GM10248 (cell line): Measurements from ENCODE around the gene RTL10.

Experiments used
- CTCF ChIA-PET: fragments of 300-600 bp; sonication (Branson Sonifier 250); formaldehyde crosslinking; extraction: SDS; loops from one replicate; lab custom pipeline; 2021; ENCODE audit warnings: antibody characterized with exemption; lab: Yijun Ruan, JAX
- POLR2A ChIA-PET: fragments of 350-650 bp; sonication (Branson Sonifier 250); formaldehyde crosslinking; extraction: SDS; loops from one replicate; lab custom pipeline; 2020; ENCODE audit warnings: antibody characterized with exemption; lab: Yijun Ruan, JAX
- DNase-seq: peaks from one replicate; pipeline ENCODE4 v3.0.0; 2012; ENCODE audit errors: extremely low spot score
- TF ChIP-seq, protein P1 (sequence below): IDR thresholded peaks from 2 replicates; pipeline ENCODE4 v1.5.1; 2012; ENCODE audit warnings: mild to moderate bottlenecking, low read depth; ENCODE audit errors: extremely low read depth, missing control alignments, control extremely low read depth

The RTL10 gene

DNA sequence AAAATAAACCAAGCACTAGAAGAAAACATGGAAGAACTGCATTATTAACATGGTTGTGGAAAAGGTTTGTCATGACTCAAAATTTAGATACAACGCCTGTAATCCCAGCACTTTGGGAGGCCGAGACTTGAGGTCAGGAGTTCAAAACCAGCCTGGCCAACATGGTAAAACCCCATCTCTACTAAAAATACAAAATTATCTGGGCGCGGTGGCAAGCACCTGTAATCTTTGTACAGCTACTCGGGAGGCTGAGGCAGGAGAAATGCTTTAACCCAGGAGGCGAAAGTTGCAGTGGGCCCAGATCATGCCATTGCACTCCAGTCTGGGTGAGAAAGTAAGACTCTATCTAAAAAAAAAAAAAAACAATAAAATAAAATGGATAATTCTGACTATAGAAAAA is 23.7 kb downstream of the RTL10 start:
- ChIA-PET POLR2A (no interaction called here), CTCF (no interaction called here)
- TF ChIP-seq, protein P1, sequence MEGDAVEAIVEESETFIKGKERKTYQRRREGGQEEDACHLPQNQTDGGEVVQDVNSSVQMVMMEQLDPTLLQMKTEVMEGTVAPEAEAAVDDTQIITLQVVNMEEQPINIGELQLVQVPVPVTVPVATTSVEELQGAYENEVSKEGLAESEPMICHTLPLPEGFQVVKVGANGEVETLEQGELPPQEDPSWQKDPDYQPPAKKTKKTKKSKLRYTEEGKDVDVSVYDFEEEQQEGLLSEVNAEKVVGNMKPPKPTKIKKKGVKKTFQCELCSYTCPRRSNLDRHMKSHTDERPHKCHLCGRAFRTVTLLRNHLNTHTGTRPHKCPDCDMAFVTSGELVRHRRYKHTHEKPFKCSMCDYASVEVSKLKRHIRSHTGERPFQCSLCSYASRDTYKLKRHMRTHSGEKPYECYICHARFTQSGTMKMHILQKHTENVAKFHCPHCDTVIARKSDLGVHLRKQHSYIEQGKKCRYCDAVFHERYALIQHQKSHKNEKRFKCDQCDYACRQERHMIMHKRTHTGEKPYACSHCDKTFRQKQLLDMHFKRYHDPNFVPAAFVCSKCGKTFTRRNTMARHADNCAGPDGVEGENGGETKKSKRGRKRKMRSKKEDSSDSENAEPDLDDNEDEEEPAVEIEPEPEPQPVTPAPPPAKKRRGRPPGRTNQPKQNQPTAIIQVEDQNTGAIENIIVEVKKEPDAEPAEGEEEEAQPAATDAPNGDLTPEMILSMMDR, result no peak
- DNase-seq, result no peak

DNA sequence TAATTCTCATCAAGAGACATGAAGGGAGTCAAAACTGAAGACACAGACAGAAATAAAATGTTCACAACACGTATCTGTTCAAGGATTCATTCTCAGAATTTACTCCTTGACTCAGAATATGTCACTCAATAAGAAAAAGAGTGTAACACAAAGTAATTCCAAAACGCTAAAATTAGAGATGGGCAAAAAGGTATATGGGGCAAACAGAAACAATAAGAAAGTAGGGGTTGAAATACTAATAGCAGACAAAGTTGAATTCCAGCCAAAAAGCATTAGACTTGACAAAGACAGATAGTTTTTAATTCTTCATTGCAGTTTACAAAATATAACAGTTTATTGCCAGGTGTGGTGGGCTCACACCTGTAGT is 26.7 kb downstream of the RTL10 start:
- no peak for DNase-seq
- CTCF ChIA-PET, result no interaction called here
- POLR2A ChIA-PET, result no interaction called here
- TF ChIP-seq, protein P1, result no peak

DNA sequence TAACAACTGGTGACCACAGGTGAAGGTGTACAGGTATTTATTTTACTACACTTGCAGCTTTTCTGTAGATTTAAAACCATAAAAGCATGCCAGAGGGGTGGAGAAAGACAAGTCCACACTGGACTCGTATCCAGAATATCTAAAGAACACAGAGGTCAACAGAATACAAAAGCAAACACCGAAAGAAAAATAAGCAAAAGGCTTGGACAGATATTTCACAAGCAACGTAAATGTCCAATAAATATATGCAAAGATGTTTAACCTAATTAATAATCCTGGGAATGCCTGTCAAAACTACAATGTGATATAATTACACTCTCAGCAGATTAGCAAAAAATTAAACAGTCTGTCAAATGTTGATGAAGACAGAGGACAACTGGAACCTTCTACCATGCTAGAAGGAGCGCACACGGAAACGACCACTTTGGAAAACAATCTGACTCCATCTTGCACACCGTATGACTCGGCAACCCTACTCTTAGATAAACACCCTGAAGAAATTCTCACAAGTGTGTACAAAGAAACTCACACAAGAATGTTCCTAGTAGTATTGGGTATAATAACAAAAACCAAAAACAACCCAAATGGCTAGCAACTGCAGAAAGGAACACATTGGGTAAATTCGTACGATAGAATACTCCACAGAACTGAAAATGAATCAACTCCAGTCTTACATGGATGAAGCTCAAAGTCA is 27.2 kb downstream of the RTL10 start:
- ChIA-PET CTCF (no interaction called here), POLR2A (no interaction called here)
- TF ChIP-seq, protein P1, result no peak

DNA sequence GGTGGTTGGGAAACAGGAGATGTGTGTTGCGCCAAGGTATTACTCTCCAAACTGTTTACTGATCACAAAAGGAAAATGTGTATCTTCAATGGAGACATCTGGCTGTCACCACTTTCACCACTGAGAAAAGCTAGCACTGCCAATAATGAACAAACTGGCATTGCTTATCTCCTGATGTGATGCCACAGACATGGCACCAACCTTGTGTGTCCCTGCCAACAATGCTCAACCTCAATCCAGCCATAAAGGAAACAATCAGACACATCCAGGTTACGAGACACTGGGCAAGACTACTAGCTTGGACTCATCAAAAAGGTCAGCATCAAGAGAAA is 28.1 kb downstream of the RTL10 start:
- POLR2A ChIA-PET, result interaction anchor here (0.6 kb wide), 1 partner anchor 79 kb away, joined by 5 read pairs; no protein-coding TSS in a partner anchor
- DNase-seq, result no peak
- CTCF ChIA-PET, result no interaction called here
- TF ChIP-seq, protein P1, result no peak

More for the DNA sequence above, 27.2 kb downstream of the RTL10 start:
- no peak for DNase-seq

DNA sequence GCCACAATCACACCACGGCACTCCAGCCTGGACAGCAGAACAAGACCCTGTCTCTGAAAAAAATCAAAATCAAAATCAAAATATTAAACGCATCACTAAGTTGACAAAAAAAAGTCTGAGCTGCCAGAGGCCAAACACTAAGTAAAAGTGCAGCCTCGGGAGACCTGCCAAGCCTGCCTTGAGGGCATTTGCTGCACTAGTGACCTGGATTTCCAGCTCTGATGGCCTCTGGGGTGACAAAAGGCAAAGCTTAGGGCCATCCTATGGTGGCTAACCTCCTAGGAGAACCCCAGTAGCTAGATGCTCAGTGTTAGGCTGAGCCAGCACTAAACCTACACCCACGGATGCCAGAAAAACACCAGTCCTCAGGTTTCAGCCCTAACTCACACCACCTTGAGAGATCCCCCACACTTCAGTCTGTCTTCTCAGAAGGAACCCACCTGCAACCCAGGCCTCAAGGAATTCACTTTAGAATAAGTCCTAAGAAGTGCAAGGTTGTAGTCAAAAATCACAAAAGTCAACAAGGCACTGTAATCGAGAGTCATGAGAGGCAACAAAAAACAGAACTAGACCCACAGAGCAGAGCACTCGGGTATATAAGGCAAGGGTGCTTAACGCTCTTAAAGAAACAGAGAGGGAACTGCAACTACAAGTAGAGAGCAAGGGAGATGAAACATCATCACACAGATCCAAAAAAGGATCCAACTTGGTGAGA is 28.6 kb downstream of the RTL10 start:
- TF ChIP-seq, protein P1, result no peak
- POLR2A ChIA-PET, result interaction anchor here (0.6 kb wide), 1 partner anchor 79 kb away, joined by 5 read pairs; no protein-coding TSS in a partner anchor
- CTCF ChIA-PET, result no interaction called here
- DNase-seq, result no peak

DNA sequence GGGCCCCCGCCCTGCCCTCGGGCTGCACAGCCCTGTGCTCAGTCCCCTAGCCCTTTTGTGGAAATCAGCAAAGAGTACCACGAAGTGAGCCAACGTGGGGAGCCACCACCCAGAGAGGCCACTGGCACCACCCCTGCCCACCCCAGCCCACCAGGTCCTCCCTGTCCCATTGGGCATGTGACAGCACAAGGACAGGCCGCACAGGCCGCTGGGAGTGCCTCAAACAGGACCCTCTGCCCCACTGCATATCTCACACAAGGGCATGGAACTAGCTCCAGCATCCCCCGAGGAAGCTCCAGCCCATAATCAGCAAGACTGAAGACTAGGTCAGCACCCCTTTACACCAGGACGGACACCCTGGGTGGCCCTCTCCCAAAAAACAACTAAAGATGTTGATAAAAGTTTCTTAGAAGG is 29.7 kb downstream of the RTL10 start:
- TF ChIP-seq, protein P1, result no peak
- DNase-seq, result no peak
- CTCF ChIA-PET, result no interaction called here
- POLR2A ChIA-PET, result no interaction called here
